Stomach (tissue), 4 donors: ENCODE data around the gene KASH5.

Experiments
- EP300 ChIP-seq: sonication (generic); formaldehyde crosslinking; IDR thresholded peaks from one replicate; pipeline ENCODE4 v1.6.1; 2017; ENCODE audit warnings: antibody characterized with exemption
- POLR2A ChIP-seq, 4 donors: fragments of 450-650 bp; IDR thresholded peaks; one replicate each; pipeline ENCODE4 v1.6.1; 2016; ENCODE audit warnings: antibody characterized with exemption in 4 of 4, control low read depth in 2 of 4, mild to moderate bottlenecking in 1 of 4, moderate library complexity in 1 of 4
- POLR2AphosphoS5 ChIP-seq, 3 donors: sonication (generic); formaldehyde crosslinking; IDR thresholded peaks; one replicate each; pipeline ENCODE4 v1.6.1; 2016; ENCODE audit warnings: antibody characterized with exemption in 3 of 3
- TF ChIP-seq, protein P1 (sequence below), 7 experiments: fragments of 450-650 bp in 4 of 7; fragments of 200-600 bp in 3 of 7; sonication (generic) in 3 of 7; IDR thresholded peaks; one replicate each; pipeline ENCODE4 v1.5.1; 2016 to 2019; ENCODE audit warnings: antibody characterized with exemption in 7 of 7, control low read depth in 2 of 7, mild to moderate bottlenecking in 1 of 7

GRCh38 chr19:49343123-49343522 is 44.9 kb upstream of the KASH5 start:
- TF ChIP-seq POLR2A (IDR thresholded peaks at IDR 0.05) (no peak), POLR2AphosphoS5 (IDR thresholded peaks at IDR 0.05) (no peak), EP300 (no peak)
- TF ChIP-seq, protein P1, sequence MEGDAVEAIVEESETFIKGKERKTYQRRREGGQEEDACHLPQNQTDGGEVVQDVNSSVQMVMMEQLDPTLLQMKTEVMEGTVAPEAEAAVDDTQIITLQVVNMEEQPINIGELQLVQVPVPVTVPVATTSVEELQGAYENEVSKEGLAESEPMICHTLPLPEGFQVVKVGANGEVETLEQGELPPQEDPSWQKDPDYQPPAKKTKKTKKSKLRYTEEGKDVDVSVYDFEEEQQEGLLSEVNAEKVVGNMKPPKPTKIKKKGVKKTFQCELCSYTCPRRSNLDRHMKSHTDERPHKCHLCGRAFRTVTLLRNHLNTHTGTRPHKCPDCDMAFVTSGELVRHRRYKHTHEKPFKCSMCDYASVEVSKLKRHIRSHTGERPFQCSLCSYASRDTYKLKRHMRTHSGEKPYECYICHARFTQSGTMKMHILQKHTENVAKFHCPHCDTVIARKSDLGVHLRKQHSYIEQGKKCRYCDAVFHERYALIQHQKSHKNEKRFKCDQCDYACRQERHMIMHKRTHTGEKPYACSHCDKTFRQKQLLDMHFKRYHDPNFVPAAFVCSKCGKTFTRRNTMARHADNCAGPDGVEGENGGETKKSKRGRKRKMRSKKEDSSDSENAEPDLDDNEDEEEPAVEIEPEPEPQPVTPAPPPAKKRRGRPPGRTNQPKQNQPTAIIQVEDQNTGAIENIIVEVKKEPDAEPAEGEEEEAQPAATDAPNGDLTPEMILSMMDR (IDR thresholded peaks at IDR 0.05) = no peak
